Germinal center (tissue), 1 donor: ENCODE results near the gene TMSB15B.
"Not testable (repeated sequence)": the region's sequence is repeated elsewhere in the genome, so short reads cannot be mapped to it uniquely, and the experiment has no call there.

Experiments
- DNase-seq: peaks from one replicate; pipeline ENCODE4 v3.0.0; 2012; ENCODE audit warnings: mixed read lengths, low spot score

The TMSB15B gene

GRCh38 chrX:103962411-103963278, at the start of gene TMSB15B:
Gene TMSB15B, plus strand, starts transcription at chrX:103962627.
- not testable (repeated sequence) for DNase-seq

GRCh38 chrX:103913356-103914020, 48.9 kb upstream of the TMSB15B start:
- no peak for DNase-seq

- peak; percentile 58 for DNase-seq
These were observed 44.4 kb upstream of the TMSB15B start for GRCh38 chrX:103918050-103918449.

GRCh38 chrX:103918571-103919269, 43.7 kb upstream of the TMSB15B start:
- DNase-seq = peak; percentile 54

GRCh38 chrX:103919270-103919637, 43.2 kb upstream of the TMSB15B start:
- peak; percentile 39 for DNase-seq

GRCh38 chrX:103920515-103920914, 41.9 kb upstream of the TMSB15B start:
- DNase-seq = not testable (repeated sequence)

- DNase-seq = peak; percentile 6
These were observed 35.4 kb upstream of the TMSB15B start for GRCh38 chrX:103927030-103927429.

- no peak for DNase-seq
These were observed 34.8 kb upstream of the TMSB15B start for GRCh38 chrX:103927633-103928032.

- DNase-seq = no peak
These were observed 30.3 kb upstream of the TMSB15B start for GRCh38 chrX:103932133-103932532.

- not testable (repeated sequence) for DNase-seq
These were observed 22.2 kb upstream of the TMSB15B start for GRCh38 chrX:103940257-103940656.

GRCh38 chrX:103941201-103941975, 21.0 kb upstream of the TMSB15B start:
- peak; percentile 23 for DNase-seq

GRCh38 chrX:103949506-103949905, 12.9 kb upstream of the TMSB15B start:
- DNase-seq = no peak

- DNase-seq = no peak
These were observed 9.1 kb upstream of the TMSB15B start for GRCh38 chrX:103953353-103953752.

- DNase-seq = no peak
These were observed 8.2 kb upstream of the TMSB15B start for GRCh38 chrX:103954259-103954658.

GRCh38 chrX:103960599-103960998, 1.8 kb upstream of the TMSB15B start:
- DNase-seq = not testable (repeated sequence)

GRCh38 chrX:103983508-103983907, 21.1 kb downstream of the TMSB15B start:
- DNase-seq = not testable (repeated sequence)

GRCh38 chrX:103999234-103999633, 36.8 kb downstream of the TMSB15B start:
- DNase-seq = no peak

- no peak for DNase-seq
These were observed 46.4 kb downstream of the TMSB15B start for GRCh38 chrX:104008831-104009230.

GRCh38 chrX:104013158-104013557, 50.7 kb downstream of the TMSB15B start:
- DNase-seq = no peak

GRCh38 chrX:104013606-104014005, 51.2 kb downstream of the TMSB15B start, which contains the start of gene H2BW1:
Gene H2BW1, minus strand, starts transcription at chrX:104013708. Its CDS starts 132 bp downstream, at chrX:104013576.
- DNase-seq = no peak

- not testable (repeated sequence) for DNase-seq
These were observed 53.1 kb downstream of the TMSB15B start for GRCh38 chrX:104015576-104015975.
